Raji (cell line): Measurements from ENCODE around the gene WDR64.

Experiments used
- POLR2A ChIP-seq: IDR thresholded peaks from 2 replicates; pipeline ENCODE4 v1.6.1; 2011; ENCODE audit warnings: low read depth, low read length, control low read depth; ENCODE audit not compliant: insufficient read depth

The WDR64 gene

DNA sequence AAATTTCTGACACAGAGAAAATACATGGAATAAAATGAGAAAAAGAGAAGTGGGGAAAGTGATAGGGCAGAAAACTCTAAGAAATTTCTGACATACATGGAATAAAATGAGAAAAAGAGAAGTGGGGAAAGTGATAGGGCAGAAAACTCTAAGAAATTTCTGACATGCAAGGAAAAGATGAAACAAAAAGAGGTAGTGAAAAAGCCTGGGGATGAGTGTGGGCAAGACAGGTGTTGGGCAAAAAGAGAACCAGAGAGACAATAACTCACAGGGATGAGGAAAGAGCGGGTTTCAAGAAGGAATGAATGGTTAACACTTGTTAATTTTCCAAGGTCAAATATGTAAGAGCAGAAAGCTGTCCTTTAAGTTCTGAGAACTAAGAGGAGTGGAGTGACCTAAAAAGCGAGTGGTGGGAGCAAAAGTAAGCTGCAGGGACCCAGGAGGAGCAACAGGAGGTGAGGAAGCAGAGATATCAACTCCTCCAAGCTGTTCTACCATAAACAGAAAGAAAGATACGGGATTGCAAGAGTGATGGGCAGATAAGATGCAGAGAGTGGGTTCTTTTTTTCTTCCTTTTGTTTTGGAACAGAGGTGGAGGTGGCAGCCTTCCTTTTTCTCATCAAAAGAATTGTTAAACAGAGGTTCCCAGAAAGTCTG, 166.0 kb downstream of the WDR64 start:
- no peak for TF ChIP-seq POLR2A

GRCh38 chr1:241819340-241819866, 167.3 kb downstream of the WDR64 start:
- TF ChIP-seq POLR2A = no peak

DNA sequence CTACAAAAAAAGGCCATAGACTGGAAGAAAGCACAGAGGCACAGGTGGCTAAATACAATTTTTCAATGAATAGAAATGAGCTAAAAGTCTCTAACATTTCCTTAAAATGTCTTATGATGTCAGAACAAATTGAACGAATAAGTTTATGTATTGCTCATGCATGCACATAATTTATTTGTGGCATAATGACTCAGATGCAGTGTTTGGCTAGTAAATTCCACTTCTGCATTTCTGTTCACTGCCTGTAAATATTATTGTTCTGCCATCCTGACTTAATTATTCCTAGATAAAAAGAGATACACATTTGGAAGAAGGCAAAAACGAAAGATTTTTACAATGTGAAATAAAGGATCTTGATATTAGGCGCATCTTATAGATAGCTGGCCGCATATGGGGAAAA, 169.3 kb downstream of the WDR64 start:
- no peak for TF ChIP-seq POLR2A

GRCh38 chr1:241822846-241823245, 170.8 kb downstream of the WDR64 start:
- no peak for TF ChIP-seq POLR2A

DNA sequence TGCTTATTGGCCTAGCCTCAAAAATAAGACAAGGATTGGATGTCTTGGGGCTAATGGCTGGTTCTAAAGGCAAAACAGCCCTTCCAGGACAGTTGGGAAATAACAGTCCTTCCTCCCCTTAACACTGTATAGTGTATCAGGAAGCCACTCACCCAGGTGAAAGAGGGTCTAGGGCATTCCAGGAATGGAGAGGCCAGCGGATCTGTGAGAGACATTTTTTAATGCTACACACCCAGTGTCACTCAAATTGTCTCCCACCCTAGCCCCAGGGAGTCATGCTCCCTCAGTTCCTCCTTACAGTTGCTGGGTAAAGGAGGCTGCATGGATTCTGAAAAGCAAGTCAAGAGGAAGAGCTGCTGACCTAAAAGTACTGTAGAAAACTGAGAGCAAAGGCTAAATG, 171.8 kb downstream of the WDR64 start:
- TF ChIP-seq POLR2A = no peak

DNA sequence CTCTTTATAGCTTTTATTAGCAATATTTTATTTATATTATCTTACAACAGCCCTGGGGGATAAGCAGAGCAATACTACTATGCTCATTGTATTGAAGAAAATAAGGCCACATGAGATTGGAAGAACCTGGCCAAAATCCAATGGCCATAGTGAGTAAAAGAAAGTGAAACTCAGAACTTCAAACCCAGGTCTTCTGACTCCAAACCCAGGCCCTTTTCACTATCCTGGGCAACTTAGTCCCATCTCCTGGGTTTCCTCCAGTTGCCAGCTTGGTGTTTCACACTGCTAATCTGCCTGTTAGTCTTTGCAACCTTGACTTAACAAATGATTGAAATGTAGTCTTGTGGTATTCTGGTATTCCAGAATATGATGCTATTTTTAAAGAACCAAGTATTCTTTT, 173.5 kb downstream of the WDR64 start:
- TF ChIP-seq POLR2A = no peak

- no peak for TF ChIP-seq POLR2A
Observed at GRCh38 chr1:241827264-241827663, 175.2 kb downstream of the WDR64 start.

- no peak for TF ChIP-seq POLR2A
Observed at GRCh38 chr1:241828463-241829021, 176.5 kb downstream of the WDR64 start.

DNA sequence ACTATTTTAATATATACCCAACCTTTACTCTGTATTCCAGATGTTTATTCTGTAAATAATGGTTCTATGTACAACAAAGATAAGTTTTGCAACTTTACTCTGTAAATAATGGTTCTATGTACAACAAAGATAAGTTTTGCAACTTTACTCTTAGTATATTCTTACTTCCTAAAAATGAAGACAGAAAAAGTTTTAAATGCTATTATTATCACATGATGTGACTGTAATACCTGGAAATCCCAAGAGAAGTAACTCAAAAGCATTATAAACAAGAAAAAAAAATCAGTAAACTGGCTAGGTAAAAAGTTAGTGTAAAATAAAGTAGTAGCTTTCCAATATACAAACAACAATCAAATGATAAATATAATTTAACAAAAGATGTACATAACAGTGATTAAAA, 177.4 kb downstream of the WDR64 start:
- no peak for TF ChIP-seq POLR2A

DNA sequence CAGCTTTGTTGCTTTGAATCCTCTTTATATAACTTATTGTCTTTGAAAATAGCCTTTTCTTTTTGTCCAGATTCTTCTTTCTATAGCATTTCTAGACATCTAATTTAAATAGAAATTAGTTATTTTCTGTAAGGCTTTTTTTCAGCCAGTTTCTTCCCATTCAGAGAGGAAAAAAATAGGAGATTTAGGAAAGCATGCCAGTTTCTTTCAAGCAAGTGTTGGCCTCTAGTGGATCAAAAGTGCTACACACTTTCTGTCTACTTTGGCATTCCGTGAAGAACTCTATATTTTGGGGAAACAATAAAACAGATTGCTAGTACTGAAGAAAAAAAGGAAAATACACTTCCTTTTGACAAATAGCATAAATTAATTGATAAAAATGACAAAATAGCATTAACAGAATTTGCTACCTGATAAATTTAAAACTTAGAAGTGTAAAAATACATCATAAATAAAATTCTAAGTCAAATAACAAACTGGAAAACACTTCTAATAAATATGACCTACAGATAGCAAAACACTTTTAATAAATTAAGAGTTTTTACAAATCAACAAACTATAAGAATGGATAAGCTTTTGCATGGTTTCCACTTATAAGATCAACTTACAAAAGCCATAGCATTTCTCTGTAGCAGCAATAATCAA, 182.8 kb downstream of the WDR64 start:
- no peak for TF ChIP-seq POLR2A

- TF ChIP-seq POLR2A = no peak
Observed at GRCh38 chr1:241836941-241837340, 184.9 kb downstream of the WDR64 start.

GRCh38 chr1:241837416-241837815, 185.3 kb downstream of the WDR64 start:
- TF ChIP-seq POLR2A = no peak

- TF ChIP-seq POLR2A = no peak
Observed at GRCh38 chr1:241837901-241838300, 185.8 kb downstream of the WDR64 start.

GRCh38 chr1:241838897-241839296, 186.8 kb downstream of the WDR64 start:
- TF ChIP-seq POLR2A = no peak

DNA sequence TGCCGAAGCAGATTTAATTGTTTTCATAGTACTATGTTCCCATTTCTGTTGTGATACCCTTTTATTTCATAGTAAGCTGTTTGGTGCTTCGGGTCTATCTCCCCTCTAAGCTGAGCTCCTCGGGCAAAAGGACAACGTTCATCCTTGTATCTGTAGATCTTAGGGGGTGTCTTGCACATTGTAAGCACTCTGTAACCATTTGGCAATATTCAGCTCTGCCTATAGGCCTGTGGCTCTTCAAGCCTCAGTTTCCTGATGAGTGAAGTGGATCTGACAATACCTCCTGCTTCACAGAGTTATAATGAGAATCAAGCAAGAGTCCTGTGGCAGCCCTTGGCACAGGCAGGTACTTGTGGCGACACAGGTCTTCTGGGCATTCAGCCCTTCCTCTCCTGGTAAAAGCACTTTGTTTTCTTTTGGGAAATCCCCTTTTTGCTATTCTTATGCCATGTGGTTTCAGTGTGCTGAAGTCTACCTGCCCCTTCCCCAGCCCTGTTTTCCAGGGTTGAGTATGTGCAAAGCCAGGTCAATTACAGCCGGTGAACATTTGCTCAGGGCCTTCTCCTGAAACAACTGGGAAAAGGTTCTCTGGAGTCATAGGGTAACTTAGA, 187.4 kb downstream of the WDR64 start:
- TF ChIP-seq POLR2A = no peak

GRCh38 chr1:241840164-241840563, 188.1 kb downstream of the WDR64 start:
- TF ChIP-seq POLR2A = no peak
